Mesodermal cell (in vitro differentiated cells): ENCODE results near the gene S100A7.

Experiments used
- H3K27ac ChIP-seq: 2 replicates; pipeline ENCODE4 v1.7.0; 2013; ENCODE audit warnings: mild to moderate bottlenecking, low read depth, low read length, moderate library complexity; ENCODE audit not compliant: severe bottlenecking
- H3K36me3 ChIP-seq: 2 replicates; pipeline ENCODE4 v1.7.1; 2013; ENCODE audit warnings: mild to moderate bottlenecking, low read length, moderate library complexity; ENCODE audit not compliant: control insufficient read depth, insufficient read depth
- H3K4me1 ChIP-seq: one replicate; pipeline ENCODE4 v1.7.1; 2013; ENCODE audit warnings: mild to moderate bottlenecking, low read length; ENCODE audit not compliant: insufficient read depth, control insufficient read depth, poor library complexity, severe bottlenecking
- H3K4me3 ChIP-seq: 2 replicates; pipeline ENCODE4 v1.7.0; 2013; ENCODE audit warnings: low read length, control low read depth, mild to moderate bottlenecking; ENCODE audit not compliant: insufficient read depth, poor library complexity, severe bottlenecking; ENCODE audit errors: extremely low read depth
- H3K9me3 ChIP-seq: 2 replicates; pipeline ENCODE4 v1.7.1; 2013; ENCODE audit warnings: mild to moderate bottlenecking, low read length, moderate library complexity; ENCODE audit not compliant: control insufficient read depth
- WGBS, 2 experiments: methylation state at CpG; one replicate each; pipeline ENCODE4 v1.1.5; 2013; ENCODE audit warnings: missing lambda C conversion rate in 2 of 2; ENCODE audit not compliant: insufficient coverage in 2 of 2; 5-methylcytosine and 5-hydroxymethylcytosine counted together

S100A7 gene

DNA sequence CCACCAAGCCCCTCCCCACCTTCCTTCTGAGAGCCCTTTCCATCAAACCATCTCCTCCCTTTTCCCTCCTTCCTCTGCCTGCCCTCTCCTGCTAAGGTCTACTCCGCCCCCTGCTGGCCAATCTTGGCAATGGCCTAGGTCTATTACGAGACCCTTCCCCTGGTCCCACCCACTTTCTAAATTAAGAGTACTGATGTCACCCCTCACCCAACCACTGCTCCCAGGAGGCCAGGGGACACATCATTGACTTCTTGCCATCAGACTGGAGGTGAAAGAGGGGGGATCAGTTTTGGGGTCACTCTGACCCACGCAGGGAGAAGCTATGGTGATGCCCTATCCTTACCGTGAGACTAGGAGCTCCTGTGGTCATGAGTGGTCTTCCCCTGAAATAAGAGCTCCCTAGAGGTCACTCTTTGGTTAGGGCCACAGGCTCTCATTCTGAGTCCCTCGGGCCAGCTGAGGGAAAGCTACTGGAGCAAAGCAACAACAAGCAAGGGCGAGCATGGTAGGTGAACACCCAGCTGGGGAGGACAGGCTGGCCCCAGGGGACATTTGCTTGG, 34.6 kb upstream of the S100A7 start:
- Histone ChIP-seq H3K9me3 (no peaks in the 10 kb centered on the region), H3K4me1 (no peaks in the 10 kb centered on the region), H3K4me3 (no peak overlapping the region), H3K36me3 (no peaks in the 10 kb centered on the region), H3K27ac (no peak overlapping the region)
- WGBS, 2 experiments = 44 to 47% methylated on average over 5 to 6 of the region's 6 CpGs

DNA sequence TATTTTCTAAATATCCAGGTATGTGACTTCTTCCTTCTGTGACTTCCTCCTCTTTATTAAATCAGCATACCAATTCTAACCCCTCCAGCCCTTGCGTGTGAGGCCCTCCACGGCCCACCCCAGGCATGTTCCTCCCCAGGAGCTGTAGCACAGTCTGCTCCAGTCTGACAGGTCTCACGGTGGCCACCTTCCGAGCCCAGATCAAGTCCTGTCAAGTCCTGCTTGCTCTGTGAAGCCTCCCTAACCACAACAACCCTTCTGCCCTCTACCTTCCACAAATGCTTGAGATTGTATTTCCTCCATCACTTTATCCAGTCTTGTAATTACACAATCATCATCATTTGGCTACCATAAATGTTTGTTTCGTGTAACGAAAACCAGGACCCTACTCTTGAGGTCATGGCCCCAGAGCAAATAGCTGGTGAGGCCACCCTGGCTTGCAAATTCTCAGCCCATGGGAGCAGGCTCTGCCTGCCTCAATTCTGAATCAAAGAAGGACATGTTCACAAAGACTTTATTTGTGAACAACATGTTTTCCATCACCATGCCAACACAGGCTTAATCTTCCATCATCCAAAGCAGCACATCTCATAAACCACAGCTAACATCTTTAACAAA, 33.0 kb upstream of the S100A7 start:
- H3K36me3 ChIP-seq = no peaks in the 10 kb centered on the region
- no peaks in the 10 kb centered on the region for H3K4me1 ChIP-seq
- H3K27ac ChIP-seq = no peak overlapping the region
- H3K4me3 ChIP-seq = no peak overlapping the region
- 86% methylated on average over 6 of the region's 6 CpGs for WGBS, 2 experiments
- no peaks in the 10 kb centered on the region for H3K9me3 ChIP-seq

DNA sequence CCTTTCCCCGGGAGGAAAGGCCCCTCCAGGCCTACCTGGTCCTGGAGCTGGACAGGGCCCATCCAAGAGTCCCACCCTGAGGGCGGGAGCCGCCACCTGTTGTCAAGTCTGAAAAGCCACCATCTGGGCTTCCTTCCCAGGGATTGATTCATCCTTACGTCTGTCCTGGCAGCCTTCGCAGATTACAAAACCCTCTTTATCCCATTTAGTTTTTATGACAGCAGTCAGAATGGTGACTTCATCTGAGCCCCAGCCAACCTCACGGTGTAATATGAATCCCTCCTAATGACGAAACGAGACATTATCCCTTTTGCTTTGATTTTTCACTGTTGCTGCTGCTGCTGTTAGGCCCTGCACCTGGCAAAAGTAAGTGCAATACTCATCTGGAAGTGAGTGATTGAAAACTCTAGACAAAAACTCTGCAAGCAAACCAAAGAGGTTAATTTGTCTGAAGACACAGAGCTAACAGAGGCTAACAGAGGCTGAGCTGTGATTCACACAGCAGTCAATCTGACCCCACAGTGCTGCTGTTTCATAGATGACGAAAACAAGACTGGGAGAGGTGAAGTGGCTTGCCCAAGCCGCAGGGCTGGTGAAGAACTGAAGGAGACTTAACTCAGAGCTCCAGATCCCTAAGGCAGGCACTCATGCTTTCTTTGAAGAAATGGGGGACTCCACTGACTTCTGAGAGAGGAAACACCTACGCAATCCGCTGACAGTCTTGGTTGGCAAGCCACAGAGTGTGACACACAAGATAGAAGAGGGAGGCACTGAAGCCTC, 30.0 kb upstream of the S100A7 start:
- Histone ChIP-seq H3K36me3 (no peaks in the 10 kb centered on the region), H3K4me3 (no peak overlapping the region), H3K27ac (no peak overlapping the region), H3K4me1 (no peaks in the 10 kb centered on the region), H3K9me3 (no peaks in the 10 kb centered on the region)
- WGBS, 2 experiments = 80 to 90% methylated on average over 10 to 12 of the region's 12 CpGs

DNA sequence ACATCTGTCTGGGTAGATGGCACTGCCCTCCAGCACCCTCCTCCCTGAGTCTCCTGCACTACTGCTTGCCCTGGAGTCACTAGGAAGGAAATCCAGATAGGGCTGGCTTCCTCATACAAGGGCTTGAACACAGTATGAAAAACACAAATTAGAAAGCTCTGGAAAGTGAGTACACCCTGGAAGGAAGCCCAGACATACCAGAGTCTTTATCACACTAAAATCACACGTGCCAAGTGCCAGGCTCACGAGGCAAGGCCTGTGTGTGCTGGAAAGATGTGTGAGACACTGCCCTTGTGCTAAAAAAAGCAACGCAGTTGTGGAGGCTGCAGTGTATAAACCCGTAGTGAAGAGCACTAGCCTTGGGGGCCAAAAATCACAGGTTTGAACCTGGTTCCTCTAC, 28.3 kb upstream of the S100A7 start:
- no peaks in the 10 kb centered on the region for H3K36me3 ChIP-seq
- WGBS, 2 experiments = 72 to 93% methylated on average over 2 to 4 of the region's 4 CpGs
- H3K4me1 ChIP-seq = no peaks in the 10 kb centered on the region
- H3K27ac ChIP-seq = no peak overlapping the region
- no peaks in the 10 kb centered on the region for H3K9me3 ChIP-seq
- H3K4me3 ChIP-seq = no peak overlapping the region

DNA sequence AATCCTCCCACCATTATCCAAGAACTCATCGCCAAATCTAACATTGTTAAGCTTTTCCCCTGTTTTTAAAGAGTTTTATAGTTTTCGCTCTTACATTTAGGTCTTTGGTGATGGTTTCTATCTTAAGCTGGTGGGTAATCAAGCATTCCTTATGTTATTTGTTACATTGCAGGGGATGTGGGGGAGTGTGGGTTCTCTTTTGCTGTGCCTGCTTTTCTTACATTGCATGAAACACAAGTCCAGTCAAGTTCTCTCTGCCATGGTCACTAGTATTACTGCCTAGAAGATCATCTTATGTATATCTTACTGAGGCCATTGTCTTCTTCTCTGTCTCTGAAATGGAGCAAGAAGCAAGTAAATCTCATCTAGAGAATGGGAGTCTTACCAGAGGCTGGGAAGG, 27.3 kb upstream of the S100A7 start:
- Histone ChIP-seq H3K4me1 (no peaks in the 10 kb centered on the region), H3K27ac (no peak overlapping the region), H3K4me3 (no peak overlapping the region), H3K36me3 (no peaks in the 10 kb centered on the region), H3K9me3 (no peaks in the 10 kb centered on the region)
- WGBS, 2 experiments = 100% methylated on average over 1 of the region's 2 CpGs; no CpG with 5 or more reads in 1 of the 2 experiments

DNA sequence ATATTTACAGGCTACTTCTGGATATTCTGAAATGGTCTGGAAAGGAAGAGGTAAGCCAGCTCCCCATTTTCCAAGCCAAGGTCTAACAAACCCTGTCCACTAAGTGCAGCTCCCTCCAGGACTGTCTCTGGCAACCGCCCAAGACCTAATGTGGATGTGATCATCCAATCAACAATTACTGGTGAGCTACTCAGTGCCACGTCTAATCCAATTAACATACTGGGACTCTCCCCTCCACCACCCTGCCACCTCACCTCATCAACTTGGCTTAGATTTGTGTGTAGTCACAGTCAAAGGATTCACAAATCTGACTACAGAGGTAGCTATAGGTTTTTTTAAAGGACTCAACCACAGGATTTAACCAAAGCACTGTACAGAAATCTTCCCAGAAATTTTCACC, 25.4 kb upstream of the S100A7 start:
- no peak overlapping the region for H3K27ac ChIP-seq
- H3K9me3 ChIP-seq = no peaks in the 10 kb centered on the region
- H3K4me1 ChIP-seq = no peaks in the 10 kb centered on the region
- H3K36me3 ChIP-seq = no peaks in the 10 kb centered on the region
- WGBS, 2 experiments = 75 to 92% methylated on average over 2 of the region's 2 CpGs
- no peak overlapping the region for H3K4me3 ChIP-seq

DNA sequence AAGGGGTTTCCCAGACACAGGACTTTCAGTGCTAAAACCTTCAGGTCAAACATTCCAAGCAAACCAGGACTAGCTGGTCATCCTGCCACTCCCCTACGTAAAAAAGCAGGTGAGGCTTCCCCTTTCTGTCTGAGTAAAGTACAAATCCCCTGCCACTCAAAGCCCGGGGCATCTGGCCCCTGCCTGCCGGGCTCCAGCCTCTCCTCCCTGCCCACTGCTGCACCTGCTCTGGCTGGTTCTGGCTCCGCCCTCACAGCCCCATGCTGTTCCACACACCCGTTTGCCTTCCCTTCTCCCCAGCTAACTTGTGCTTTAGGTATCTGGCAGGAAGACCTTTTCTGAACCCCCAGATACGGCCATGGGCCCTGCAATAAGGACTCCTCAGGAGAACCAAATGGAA, 23.3 kb upstream of the S100A7 start:
- WGBS, 2 experiments = 39 to 46% methylated on average over 4 to 5 of the region's 6 CpGs
- Histone ChIP-seq H3K4me1 (no peaks in the 10 kb centered on the region), H3K4me3 (no peak overlapping the region), H3K9me3 (no peaks in the 10 kb centered on the region), H3K27ac (no peak overlapping the region), H3K36me3 (no peaks in the 10 kb centered on the region)

DNA sequence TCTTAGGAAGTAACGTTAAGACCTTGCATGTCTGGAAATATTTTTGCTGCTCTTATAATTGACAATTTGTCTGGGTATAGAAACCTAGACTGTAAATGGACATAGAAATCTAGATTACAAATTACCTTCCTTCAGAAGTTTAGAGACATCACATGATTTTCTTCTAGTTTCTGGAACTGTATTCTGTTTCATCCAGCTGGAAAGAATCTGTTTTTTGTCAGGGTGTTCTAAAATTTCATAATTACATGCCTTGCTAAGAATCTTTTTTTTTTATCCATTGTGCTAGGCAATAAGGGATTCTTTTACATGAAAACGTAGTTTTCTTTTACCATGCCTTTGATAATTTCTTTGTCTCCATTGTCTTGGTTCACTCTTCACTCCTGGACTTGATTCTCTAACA, 20.7 kb upstream of the S100A7 start:
- no peak overlapping the region for H3K27ac ChIP-seq
- H3K36me3 ChIP-seq = no peaks in the 10 kb centered on the region
- H3K4me3 ChIP-seq = no peak overlapping the region
- no peaks in the 10 kb centered on the region for H3K4me1 ChIP-seq
- 91 to 92% methylated on average over 1 of the region's 2 CpGs for WGBS, 2 experiments
- H3K9me3 ChIP-seq = no peaks in the 10 kb centered on the region

DNA sequence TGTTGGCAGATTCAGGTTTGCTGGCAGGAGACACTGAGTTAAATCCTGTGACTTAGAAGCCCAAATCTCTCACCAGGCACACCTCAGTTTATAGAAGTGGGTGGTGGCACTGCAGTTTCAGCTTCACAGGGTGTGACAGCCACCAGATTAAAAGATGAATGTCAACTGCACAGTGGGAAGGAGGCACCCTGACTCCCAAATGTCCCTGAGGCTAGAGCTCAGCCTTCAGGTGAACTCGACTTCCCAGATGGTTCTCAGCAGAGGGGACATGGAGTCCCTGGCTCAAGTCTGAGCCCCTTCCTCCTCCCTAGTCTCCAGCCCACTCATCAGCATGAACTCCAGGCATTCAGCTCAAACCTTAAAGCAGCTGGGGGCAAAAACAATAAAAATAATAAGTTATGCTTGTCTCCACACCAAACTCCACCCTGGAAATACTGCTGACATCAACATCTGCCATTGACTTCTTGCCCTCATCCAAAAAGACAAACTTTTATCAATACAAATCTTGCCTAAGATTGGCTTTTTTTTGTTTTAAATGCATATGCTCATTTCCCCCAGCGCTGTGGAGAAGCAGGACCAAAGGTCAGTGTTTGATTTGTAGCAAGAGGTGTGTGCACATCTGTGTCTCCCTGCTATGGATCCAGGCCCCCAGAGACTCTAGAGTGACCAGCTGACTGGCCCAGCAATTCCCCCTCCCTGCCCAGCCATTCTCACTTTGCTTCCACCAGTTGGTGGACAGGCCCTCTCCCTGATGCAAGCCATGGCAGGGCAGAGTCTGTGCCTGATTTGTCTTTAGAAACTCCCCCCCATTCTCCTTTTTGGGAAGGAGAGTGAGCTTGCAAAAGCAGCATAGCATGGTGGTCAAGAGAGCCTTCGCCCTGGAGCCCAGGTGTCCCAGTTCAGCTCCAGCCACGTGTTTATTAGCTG, 18.5 kb upstream of the S100A7 start:
- Histone ChIP-seq H3K27ac (no peak overlapping the region), H3K36me3 (no peaks in the 10 kb centered on the region), H3K9me3 (no peaks in the 10 kb centered on the region), H3K4me3 (no peak overlapping the region), H3K4me1 (no peaks in the 10 kb centered on the region)
- WGBS, 2 experiments = 62 to 88% methylated on average over 1 to 3 of the region's 4 CpGs

DNA sequence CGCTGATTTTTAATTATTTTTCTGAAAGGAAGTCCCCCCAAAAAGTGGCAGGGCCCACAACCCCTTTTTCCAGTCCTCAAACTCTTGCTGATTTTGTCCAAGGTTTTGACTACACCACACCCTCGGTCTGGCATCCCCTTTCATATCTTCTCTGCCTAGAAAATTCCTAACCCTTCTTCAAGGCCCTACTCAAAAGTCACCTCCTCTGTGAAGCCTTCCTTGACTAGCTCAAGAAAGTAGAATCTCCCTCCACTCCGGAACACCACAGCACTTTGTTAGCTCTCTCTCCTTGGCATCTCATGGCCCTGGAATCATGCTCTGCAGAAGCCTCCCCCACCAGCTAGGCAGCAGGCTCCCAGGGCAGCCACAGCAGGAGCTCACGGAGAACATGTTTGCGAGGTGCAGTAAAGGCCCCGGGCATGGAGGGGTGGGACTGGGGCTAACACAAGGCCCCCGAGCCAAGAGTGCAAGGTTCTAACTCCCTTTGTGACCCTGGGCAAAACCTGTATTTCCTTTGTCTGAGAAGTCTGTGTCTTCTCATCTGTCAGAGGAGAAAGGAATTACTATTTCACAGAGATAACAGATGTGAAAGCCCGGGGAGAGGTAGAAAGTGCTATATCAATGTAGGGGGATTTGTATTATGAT, 17.7 kb upstream of the S100A7 start:
- WGBS, 2 experiments = 69 to 81% methylated on average over 7 to 8 of the region's 8 CpGs
- H3K36me3 ChIP-seq = no peaks in the 10 kb centered on the region
- no peaks in the 10 kb centered on the region for H3K4me1 ChIP-seq
- H3K27ac ChIP-seq = no peak overlapping the region
- no peak overlapping the region for H3K4me3 ChIP-seq
- H3K9me3 ChIP-seq = no peaks in the 10 kb centered on the region
